Measurements from ENCODE around the gene ARHGAP32.

ARHGAP32 gene

DNA sequence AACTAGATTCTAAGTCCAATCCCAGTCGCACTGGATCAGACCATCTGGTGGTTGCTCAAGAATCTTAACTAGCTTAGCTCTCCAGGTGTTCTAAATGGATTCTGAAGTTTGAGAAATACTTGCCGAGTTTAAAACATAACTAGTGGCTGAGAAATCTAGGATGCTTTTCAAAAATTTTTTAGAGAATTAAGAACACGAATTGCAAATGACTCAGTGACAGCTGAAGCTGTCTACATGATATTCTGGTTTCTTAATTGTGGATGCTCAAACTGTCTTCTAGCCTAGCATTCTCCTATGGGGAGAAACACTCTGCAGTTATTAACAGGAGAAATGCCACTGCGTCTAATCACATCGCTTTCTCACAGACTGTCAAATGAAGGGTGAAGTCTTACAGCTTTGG lies 229.2 kb downstream of the ARHGAP32 start:
- DNase-seq (ENCODE audit: low read depth in 2 of 3, low spot score in 2 of 3) = no peak

DNA sequence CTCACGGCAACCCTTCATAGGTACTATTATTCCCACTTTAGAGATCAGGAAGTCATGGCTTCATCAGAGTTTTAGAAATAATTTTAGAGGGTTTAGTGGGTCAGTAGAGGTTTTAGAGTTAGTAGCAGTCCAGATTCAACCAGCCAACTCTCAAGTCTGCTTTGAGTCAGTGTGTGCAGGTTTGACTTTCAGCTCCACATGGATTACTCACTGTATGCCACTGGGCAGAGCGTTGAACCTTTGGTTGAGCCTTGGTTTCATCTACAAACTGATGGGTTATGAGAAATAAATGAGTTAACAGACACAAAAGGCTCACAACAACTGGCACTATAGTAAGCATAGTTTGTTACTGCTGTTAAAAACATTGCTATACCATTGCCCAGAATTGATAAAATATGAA lies 230.5 kb downstream of the ARHGAP32 start:
- no peak for DNase-seq (ENCODE audit: low read depth in 2 of 3, low spot score in 2 of 3)

DNA sequence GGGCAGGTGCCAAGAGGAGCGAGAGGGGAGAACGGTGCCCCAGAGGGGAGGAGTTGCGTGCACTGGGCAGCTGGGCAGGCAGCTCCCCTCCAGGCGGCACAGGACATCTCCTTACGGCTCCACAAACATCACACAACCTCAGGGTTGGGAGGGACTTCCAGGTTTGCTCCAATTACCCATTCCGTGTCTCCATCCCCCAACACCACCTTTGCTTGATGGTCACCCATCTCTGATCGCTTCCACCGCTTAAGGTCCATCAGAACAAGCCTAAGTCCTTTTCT lies 235.0 kb downstream of the ARHGAP32 start:
- DNase-seq (ENCODE audit: low read depth in 2 of 3, low spot score in 2 of 3) = no peak

DNA sequence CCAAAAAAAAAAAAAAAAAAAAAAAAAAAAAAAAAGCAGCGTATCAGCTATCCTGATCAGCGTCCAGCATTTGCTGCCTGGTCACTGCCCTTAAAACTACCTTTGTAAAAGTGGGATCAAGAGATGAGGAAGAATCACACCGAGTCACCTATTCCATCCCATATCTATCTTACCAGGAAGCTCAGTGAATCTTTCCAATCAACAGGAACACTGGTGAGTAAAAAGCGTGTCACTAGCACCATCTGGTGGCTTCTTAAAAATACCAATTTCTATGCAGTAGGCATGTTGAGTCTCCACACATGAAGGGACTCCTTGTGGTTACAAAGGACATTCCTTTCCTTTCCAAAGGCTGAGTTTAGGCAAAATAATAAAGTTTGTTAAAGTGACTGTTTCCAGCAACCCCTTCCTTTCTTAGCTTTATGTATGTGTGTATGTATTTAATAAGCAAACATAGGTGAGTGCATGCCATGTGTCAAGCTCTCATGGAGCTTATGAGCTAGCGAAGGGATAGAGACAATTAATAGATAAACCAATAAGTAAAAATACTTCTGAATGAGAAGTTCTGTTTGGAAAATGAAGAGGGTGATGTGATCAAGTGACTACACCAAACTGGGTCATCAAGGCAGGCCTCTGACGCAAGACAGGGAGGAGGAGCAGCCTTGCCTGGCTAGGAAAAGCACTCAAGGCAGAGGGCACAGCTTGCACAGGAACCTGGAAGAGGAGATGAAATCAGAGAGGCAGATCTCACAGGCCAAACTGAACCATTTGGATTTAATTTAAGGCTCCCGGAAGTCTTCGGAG lies 235.5 kb downstream of the ARHGAP32 start:
- DNase-seq (ENCODE audit: low read depth in 2 of 3, low spot score in 2 of 3) = no peak

DNA sequence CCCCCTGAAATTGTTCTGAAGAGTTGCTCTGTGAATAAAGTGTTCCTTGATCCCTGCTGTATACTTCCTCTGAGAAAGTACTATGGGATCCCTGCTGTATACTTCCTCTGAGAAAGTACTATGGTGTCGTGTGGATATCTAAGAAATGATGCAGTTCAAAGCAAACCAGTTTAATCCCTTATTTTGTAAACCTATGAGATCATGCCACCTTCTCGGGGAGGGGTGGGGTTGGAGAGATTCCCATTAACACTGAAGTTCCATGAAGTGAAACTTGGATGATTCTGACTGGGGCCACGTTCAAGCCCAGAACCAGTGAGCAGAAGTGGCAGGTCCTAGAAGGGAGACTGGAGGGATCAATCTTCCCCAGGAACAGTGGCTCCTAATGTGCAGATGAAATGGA lies 236.5 kb downstream of the ARHGAP32 start:
- no peak for DNase-seq (ENCODE audit: low read depth in 2 of 3, low spot score in 2 of 3)

DNA sequence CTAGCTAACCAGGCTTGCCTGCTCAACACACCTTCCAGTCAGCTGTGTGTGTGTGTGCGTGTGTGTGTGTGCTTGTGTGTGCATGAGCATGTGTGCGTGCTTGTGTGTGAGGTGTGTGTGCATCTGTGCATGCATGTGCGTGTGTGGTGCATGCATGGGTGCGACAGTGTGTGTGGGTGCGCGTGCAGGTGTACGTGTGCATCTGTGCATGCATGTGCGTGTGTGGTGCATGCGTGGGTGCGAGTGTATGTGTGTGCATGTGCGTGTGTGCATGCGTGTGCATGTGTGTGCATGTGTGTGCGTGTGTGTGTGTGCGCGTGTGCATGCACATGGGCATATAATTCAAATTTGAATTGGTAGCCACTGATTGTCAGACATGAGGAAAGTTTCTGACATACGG lies 239.0 kb downstream of the ARHGAP32 start:
- no peak for DNase-seq (ENCODE audit: low read depth in 2 of 3, low spot score in 2 of 3)

DNA sequence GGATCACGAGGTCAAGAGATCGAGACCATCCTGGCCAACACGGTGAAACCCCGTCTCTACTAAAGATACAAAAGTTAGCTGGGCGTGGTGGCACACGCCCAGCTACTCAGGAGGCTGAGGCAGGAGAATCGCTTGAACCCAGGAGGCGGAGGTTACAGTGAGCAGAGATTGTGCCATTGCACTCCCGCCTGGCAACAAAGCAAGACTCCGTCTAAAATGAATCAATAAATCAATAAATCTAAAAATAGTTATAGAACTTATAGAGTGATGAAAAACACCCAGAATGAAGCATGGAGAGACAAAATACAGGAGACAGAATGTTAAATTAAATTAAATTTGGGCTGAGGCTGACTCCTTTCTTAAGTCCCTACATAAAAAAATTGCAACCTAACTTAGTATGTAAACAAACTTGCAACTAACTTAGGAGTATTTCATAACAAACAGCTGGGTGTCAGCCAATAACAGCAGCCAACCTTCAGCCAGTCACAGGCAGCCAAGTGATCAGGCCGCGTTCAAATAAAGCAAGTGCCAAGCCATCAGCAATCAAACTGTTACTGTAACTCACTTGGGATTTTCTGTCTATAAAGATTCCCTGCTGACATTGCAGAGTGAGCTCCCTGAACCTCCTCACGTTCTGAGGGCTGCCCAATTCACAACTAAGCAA lies 242.2 kb downstream of the ARHGAP32 start:
- no peak for DNase-seq (ENCODE audit: low read depth in 2 of 3, low spot score in 2 of 3)

DNA sequence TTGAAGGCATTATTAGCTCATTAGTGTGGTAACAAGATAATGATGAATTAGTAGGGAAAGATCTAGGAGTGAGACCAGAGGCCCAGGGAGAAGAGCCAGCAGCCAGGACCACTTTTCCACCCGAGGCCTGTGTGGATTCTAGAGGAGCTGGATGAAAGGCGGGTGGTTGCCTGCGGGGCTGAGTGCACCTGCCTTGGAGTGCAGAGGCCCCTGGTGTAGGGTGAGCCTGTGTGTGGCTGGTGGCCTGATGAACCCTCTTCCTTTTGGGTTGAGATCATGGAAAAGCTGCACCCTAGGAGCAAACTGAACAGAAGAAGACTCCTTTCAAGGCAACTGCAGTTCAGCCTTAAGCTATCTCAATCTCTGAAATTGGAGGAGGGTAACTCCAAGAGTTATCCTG lies 243.5 kb downstream of the ARHGAP32 start:
- DNase-seq (ENCODE audit: low read depth in 2 of 3, low spot score in 2 of 3) = no peak

DNA sequence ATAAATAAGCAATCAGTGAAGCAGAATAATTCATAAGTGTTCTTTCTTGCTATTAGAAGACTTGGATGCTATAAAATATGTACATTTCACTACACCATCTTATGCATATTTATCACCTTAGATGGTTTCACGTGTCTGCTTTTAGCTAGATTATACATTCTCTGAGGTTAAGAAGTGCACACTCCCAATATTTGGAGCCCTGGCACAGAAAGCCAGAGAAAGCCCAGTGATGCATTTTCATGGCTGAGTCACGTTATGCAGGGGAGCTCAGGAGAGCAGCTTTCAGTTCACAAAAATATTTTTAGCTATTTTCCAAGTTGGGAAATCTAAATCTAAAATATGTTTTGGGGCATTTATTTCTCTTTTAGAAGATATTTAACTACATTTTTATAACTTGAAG lies 244.4 kb downstream of the ARHGAP32 start:
- no peak for DNase-seq (ENCODE audit: low read depth in 2 of 3, low spot score in 2 of 3)

DNA sequence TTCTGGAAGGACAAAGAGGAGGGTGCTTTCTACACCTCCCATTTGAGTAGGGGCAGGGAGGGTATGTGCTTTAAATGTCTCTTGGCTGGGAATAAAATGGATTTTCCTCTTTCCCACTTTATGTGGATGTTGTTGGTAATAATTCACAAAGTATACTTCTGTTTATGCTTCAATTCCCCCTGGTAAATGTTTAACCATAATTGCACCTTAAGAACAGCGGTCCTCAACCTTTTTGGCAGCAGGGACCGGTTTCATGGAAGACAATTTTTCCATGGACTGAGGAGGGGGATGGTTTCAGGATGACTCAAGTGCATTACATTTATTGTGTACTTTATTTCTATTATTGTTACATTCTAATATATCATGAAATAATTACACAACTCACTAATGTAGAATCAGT lies 245.5 kb downstream of the ARHGAP32 start:
- DNase-seq (ENCODE audit: low read depth in 2 of 3, low spot score in 2 of 3) = no peak

DNA sequence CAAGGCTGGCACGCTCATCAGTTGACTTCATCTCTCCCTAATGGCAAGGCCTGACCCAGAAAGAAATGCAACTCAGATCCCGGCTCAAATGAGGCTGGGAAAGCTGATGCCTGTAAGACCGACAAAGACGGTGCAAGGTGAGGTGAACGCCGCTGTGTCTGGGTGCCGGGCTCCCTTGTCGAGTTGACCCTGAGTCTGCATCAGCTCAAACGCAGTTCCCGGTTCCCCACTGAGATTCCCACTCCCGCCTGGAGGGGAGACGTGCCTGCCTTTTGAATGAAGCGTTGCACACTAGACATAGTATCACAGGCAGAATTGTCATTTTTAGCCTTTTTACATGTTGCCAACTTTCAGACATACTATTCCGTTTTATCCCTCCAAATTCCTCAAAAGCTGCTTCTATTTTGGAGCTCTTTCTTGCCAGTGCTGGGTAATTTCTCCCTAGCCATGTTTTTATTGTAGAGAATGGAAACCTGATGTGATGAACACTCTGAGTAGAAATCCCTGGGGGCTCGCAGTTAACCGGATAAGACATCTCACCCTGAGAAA lies 248.6 kb downstream of the ARHGAP32 start:
- DNase-seq (ENCODE audit: low read depth in 2 of 3, low spot score in 2 of 3) = no peak

DNA sequence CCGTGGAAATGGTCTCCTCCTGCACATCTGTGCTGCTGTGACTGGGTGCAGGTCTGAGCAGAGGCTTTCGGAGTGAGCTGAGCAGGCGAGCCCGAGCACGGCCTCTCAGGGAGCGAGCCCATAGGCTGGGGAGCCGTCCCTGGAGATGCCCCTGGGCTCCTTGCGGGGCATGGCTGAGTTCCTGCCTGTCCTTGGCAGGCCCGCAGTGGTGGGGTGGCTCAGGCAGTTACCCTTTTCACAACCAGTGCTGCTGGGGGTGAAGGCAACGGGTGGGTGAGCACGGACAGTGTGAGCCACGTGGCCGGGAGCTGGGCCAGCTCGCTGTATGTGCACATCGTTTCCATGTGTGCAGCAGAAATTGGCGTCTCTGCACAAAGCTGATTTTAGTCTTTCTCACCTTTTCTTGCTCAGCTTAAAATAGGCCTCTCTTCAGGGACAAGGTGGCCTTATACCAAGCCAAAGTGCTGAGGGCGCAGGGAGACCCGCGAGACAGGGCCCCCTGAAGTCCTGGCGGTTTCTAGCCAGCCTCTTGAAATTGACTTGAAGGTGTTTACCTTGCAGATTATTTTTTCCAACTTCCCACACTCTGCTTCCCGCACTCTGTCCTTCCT lies 249.2 kb downstream of the ARHGAP32 start, which contains the start of gene TP53AIP1:
Gene TP53AIP1, minus strand, starts transcription at position 55 of the 611 bp plus-strand sequence. CDS start 5,053 bp downstream, outside the sequence.
- no peak for DNase-seq (ENCODE audit: low read depth in 2 of 3, low spot score in 2 of 3)

DNA sequence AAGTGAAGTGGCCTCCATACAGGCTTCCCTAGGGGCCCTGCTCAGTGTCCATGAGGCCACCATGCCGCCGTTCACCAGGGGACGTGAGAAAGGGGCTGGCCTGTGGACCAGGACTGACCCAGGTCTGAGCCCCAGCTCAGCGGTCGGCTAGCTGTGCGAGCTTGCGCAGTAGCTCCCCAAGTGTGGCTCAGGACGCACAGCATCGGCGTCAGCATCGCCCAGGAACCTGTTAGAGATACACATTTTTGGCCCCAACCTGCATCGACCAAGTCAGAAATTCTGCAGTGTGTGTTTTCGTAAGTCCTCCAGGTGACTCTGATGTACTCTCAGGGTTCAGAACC lies 249.9 kb downstream of the ARHGAP32 start:
- no peak for DNase-seq (ENCODE audit: low read depth in 2 of 3, low spot score in 2 of 3)

DNA sequence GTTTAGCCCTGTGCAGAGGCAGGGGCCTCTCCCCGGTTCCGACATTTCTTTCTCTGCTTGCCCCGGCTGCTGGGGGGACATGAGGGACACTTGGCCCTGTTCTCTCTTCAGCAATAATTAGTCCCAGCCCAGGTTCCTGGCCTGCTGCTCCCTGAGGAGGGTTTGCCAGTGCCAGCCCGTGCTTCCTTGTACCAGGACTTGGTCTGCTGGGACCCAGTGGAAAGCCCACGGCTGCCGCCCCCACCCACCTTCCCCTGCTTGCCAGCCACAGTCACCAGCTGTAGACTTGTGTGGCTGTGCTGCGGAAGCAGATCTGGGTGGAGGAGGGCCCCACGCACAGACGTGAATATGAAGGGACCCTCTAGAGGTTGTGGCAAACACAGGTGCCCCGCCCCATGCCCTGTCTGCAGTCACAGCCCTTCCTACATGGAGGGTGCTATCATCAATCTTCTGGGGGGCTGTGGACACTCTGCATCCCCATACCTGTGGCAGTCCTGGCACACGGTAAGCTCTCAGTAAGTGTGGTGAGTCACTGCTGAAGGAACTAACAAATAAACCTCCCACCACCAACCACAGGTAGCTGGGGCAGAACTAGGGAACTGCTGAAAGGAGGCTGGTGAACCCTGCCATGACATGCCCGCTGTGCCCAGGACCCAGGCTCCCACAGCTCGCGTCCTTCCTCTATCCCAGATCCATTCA lies 250.4 kb downstream of the ARHGAP32 start:
- DNase-seq (ENCODE audit: low read depth in 2 of 3, low spot score in 2 of 3) = no peak

DNA sequence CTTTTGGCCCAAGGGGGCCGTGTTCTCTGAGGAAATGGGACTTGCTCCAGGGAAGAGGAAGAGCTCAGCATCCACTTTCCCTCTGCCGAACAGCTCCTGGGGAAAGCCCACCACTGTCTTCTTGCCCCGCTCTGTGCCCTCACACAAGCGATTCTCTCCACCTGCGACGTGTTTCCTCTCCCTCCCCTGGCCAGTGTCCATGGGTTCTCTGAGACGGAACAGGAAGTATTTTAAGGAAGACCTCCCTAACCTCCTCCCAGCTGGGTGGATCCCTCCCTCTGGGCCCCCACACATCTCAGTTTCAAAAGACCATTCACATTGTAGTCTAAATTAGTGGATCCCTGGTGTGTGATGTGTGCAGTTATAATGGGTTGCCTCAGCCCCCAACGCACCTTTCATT lies 251.0 kb downstream of the ARHGAP32 start:
- DNase-seq (ENCODE audit: low read depth in 2 of 3, low spot score in 2 of 3) = no peak

DNA sequence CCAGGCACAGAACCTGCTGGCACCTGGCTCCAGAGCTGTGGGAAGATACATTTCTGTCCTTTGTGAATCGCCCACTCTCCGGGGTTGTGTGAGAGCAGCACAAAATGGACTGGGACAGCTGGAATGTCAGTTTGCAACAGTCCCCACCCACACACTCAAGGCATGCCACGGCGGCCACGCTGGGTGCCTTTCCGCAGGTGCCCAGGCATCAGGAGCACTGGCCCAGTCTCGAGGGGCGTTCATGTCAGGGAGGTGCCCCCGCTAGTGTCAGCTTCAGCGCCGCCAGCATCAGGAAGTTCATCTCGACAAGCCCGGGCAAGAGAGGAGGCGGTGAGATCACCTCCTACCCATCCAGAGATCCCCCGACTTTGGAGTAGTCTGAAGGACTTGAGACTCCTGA lies 251.5 kb downstream of the ARHGAP32 start:
- no peak for DNase-seq (ENCODE audit: low read depth in 2 of 3, low spot score in 2 of 3)

DNA sequence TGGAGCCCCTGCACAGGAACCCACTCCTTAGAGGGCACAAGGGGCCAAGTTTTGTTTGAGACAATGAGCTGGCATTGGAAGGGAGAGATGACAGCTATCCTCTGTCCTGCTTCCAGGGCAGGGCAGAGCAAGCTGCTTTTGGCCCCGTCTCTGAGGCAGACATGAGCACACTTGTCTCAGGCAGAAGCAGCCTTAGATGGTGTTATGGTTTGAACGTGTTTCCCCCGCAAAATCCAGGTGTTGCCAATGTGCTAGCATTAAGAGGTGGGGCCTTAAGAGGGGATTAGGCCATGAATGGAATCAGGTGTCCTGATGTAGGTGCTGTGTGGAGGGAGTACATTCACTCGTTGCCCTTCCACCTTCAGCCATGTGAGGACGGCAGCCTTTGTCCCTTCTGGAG lies 252.0 kb downstream of the ARHGAP32 start:
- DNase-seq (ENCODE audit: low read depth in 2 of 3, low spot score in 2 of 3) = no peak

DNA sequence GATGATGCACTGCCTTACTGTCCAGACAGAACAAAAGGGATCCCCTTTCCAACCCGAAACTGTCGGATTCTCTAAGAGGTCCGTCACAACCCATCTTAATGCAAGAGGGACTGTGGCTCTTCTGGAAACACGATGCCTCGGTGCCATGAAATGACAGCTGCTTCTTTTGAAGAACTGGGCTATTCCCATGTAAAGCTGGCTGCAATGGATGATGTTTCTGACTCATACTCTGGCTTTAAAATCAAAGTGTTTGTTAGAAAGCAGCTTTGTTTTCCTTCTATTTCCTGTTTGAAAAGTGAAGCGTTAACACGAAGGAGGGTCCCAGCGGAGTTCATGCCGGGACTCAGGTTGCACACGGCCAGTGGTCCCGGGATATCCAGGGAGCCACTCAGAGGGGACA lies 252.5 kb downstream of the ARHGAP32 start:
- DNase-seq (ENCODE audit: low read depth in 2 of 3, low spot score in 2 of 3) = no peak

DNA sequence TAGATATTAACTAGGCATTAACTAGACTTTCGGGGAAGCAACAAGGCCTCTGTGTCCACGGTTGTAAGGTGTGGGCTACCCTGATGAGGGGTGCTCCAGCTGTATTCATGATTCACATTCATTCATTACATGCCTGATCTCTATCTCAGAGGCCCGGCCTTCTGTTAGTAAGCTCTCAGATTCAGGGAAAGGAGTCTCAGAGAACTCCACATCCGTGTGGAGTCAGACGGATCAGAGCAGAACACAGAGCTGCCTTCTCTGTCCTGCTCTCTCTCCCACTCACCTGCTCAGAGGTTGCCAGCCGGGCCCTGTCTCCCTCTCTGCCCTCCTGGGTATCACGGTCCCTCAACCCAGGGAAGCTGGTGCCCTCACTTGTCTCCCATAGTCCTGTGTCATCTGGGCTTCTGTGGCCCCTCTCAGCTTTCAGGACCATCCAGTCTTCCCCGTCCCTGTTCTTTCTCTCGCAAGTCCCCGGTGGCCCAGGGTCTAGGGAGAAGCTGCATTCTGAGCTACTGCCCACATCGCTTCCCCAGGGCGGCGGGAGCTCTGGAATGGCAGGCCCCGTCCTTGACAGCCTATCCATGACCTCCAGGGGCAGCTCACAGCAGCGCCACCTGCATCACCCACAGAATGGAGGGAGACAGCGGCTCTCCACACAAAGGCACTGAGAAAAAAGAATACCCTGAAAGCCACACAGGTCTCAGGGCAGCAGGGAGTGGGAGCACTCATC lies 253.8 kb downstream of the ARHGAP32 start:
- DNase-seq (ENCODE audit: low read depth in 2 of 3, low spot score in 2 of 3) = no peak

DNA sequence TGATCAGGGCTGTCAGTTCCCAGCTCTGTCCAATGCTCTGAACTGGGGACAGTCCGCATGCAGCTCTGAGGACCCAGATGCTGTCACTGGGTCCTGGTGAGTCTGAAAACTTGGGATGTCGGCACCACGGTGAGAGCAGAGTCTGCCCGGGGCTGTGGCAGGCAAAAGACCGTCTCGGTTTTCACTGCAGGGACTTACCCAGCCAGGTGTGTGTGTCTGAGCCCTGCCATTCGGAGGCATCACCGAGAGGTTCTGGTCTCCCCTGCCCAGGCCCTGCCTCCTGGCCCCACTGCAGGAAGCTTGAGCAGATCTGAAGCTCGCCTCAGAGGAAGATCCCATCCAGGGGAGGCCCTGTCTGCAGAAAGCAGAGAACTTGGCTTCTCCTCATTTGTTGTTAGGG lies 254.6 kb downstream of the ARHGAP32 start:
- no peak for DNase-seq (ENCODE audit: low read depth in 2 of 3, low spot score in 2 of 3)

DNA sequence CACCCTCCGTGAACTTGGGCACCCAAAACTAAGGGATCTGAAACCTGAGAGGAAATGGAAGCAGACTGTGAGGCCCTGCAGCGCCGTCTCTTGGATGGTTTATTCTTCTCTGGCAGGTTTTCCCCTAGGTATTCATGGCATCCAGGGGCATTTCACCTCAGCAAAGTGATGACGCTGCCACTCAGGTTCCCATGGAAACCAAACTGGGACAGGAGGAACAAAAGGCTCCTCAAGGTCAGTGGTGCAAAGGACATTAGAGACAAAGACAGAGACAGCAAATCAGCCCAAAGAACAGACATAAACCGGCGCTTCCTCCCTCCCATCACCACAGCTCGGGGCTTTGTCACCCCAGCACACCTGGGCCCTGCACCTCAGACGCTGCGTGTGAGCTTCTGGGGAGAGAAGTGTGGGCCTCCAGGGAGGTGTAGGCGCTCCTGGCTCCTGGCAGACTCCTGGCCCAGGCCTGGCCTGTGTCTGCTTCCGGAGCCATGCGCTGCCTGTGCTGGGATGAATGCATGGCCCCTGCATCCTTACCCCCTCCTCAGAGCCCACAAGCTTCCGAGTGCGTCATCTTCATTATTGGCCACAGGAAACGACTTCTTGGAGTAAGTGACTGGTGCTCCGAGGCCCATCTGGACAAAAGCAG lies 255.4 kb downstream of the ARHGAP32 start:
- DNase-seq (ENCODE audit: low read depth in 2 of 3, low spot score in 2 of 3) = no peak
